DMS153 treated with DMSO at 0.1 percent for 48 hours (cell line): ENCODE results near the gene FOXJ2.
"Not testable (repeated sequence)": the region's sequence is repeated elsewhere in the genome, so short reads cannot be mapped to it uniquely, and the experiment has no call there.

ENCODE experiments used
- DNase-seq: peaks from one replicate; lab custom pipeline; 2025; ENCODE audit not compliant: unreplicated experiment; lab: John Stamatoyannopoulos, UW

Gene FOXJ2

DNA sequence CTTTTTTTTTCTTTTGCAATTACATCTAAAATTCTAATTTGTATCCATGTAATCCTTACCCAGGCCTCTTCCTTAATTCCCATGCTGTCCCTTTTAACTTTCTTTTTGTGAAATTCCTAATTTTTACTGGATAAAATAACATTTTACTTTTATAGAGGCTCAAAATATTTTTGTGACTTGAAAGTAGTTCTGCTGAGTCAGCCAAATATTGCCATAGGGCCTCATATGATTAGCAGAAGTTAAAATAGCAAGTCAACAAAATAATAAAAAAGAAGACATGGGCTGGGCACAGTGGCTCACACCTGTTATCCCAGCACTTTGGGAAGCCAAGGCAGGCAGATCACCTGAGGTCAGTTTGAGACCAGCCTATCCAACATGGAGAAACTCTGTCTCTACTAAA is 31.6 kb downstream of the FOXJ2 start:
- no peak for DNase-seq

DNA sequence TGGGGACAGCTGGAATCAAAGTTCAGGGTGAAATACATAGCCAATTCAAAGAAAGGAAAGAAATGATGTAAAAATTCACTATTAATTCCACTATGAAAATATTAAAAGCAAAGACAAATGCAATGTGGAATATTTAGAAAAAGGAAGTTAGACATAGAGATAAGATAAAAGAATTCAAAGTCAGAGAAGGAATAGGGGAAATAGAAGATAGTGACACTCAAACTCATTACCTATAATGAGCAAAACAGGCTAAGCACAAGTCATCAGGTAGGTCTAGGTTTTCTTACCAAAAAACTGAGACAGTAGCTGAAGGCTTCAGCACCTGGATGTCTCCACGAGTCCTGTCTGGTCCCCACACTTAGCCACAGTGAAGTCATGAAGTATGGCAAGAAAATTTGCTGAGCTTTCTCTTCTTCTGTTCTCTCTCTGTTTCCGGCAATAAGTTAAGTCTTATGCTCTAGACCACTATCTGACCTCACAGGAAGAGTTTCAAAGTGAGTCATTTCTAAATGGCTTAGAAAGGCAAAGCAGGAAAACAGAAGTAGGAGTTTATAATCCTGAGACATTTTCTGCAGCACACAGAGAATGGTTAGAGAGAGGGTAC is 33.6 kb downstream of the FOXJ2 start, which contains the start of gene C3AR1:
Gene C3AR1, minus strand, starts transcription at position 369 of the 604 bp plus-strand sequence. CDS start 6,174 bp downstream, outside the sequence.
- DNase-seq: no peak

DNA sequence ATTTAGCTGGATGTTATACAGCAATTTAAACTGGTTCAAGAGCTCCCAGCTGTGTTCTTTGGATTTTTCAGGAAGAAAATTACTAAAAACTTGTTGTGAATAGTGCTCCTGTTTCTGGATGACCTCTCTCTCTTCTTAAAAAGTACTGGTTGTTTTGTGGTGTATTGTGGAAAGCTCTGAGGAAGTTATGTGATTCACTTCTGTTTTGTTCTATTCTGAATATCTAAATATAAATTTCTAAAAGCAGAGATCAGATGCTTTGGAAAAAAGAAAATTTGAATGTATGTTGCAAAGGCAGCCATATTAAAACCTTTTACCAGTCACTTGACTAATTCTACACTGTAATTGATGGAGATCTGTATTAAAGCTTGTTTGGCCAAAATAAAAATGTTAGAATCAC is 37.1 kb downstream of the FOXJ2 start:
- DNase-seq: no peak

DNA sequence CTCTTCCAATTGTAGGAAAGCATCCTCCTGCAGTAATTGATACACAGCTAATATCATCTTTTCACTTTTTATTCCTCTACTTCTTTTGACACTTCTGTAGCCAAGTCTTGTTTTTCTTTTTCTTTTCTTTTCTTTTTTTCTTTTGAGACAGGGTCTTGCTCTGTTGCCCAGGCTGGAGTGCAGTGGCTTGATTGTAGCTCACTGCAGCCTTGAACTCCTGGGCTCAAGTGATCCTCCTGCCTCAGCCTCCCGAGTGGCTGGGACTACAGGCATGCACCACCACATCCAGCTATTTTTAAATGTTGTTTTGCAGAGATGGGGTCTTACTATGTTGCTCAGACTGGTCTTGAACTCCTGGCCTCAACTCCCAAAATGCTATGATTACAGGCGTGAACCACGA is 39.3 kb downstream of the FOXJ2 start:
- DNase-seq: not testable (repeated sequence)

DNA sequence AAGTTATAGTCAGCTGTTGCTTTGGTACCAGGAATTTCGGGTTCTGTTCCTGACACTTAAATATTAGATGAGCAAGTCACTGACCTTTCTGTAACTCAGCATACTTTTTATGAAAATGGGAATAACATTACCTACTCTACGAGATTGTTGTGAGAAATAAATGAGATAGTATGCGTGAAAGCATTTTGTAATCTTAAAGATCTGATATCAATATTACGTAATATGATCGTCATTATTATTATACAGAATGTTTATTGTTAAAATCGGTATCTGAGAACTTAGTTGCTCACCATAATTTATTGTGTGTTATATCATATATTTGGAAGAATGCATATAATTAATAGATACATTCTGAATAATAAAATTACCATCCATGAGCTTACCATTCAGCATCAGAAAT is 43.4 kb downstream of the FOXJ2 start:
- no peak for DNase-seq

DNA sequence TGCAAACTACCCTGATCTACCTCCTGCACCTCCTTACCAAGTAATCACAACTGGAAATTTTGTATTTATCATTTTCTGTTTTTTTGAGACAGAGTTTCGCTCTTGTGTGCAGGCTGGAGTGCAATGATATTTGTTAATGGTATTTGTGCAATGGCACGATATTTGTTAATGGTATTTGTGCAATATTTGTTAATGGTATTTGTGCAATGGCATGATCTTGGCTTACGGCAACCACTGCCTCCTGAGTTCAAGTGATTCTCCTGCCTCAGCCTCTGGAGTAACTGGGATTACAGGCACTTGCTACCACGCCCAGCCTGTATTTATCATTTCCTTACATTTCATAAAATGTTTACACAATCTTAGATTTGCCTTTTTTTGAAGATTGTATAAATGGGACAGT is 43.9 kb downstream of the FOXJ2 start:
- DNase-seq: no peak

DNA sequence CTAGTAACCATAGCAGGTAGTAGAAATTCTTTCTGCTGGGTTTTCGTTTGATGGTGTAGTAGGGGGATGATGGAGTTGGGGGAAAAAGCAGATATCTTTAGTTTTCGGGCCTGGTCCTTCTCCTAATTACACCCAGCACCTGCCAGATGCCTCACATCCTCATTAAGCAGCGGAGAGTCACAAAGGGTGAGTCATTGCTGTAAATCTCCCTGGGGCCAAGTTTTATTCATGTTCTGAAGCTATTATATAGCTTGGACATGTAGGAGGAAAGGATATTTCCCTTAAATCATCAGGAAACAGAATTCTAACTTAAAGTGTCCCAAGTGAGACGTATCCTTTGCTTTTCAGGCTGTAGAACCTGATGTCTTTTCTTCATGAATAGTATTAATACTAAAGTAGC is 44.7 kb downstream of the FOXJ2 start:
- DNase-seq: no peak

DNA sequence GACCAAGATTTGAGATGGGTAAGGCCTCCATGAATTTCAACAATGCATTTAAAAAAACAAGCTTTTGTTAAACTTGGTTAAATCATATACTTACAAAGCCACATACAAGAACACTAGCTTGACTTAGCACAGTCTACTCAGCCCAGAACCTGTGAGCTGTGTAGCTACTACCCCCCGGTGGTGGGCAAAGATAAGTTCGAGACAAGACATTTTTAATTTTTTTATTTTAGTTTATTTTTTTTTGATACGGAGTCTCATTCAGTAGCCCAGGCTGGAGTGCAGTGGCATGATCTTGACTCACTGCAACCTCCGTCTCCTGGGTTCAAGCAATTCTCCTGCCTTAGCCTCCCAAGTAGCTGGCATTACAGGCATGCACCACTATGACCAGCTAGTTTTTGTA is 45.9 kb downstream of the FOXJ2 start:
- peak; percentile 10 for DNase-seq

DNA sequence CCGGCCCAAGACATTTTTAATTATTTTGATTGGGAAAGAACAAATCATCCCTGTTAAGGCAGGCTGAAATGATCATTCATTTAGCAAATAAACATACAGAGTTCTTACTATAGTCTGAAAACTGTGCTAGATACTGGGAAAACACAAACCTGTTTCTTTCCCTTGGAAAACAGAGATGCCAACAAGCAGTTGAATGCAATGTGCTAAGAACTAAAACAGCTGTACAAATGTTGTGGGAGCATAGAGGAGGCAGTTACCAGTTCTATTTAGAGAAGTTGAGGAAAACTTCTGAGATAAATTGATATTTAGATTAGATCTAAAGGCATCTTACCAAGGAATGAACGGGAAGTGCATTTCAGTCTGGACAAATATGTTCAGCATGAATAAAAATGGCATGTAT is 46.4 kb downstream of the FOXJ2 start:
- no peak for DNase-seq

DNA sequence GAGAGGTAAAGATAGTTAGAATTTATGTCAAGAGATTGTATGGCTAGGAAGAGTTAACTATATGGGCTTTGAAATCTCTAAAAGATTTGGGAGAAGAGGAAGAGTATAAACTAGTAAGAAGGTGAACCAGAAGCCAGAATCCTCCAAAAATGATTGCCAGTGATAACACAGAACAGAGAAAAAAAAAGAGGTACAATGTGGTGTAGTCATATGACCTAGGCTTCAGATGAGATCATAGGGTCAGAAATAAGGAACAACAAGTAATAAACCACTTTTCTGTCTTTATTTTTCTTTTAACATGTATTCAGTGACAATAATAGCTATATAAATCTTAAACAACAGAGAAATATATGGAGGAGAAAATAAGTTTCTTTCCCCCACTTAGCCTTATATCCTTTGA is 47.6 kb downstream of the FOXJ2 start:
- no peak for DNase-seq

DNA sequence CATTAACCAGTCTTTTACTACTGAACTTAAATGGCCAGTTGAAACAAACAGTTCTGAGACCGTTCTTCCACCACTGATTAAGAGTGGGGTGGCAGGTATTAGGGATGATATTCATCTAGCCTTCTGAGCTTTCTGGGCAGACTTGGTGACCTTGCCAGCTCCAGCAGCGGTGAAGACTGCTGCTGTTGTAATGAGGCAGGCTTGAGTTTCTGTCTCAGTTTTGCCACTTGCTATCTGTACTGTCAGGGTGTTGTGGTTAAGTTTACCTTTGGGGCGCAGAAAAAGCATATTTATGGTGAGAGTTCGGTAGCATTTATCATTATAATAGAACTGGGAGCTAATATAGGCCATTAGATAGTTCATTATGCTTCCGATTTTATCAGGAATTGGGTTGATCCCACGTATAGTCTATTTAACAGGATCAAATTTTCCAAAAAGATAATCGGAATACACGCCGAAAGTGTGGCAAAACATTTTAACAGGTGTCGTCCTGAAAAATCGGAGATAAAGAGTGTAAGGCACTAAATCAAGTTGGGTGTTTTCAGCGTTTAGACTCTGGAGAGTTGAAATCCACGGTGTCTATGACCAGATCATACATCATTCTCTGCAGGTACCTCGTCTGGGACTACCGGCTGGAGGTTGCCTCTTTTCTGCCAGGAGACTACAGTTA is 48.9 kb downstream of the FOXJ2 start:
- DNase-seq: no peak

DNA sequence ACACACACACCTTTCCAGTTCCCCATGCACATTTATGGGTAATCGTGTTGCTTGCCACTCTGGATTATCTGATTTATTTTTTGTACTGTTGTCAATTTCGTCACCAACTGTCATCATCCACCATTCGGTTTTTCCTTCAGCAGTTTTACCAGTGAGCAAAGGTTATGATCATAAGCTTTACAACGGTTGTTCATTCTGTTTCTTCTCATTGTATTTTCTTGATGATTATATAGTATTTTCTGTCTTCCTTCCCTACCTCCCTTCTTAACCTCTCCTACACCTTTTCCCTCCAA is 50.2 kb downstream of the FOXJ2 start:
- DNase-seq: no peak

DNA sequence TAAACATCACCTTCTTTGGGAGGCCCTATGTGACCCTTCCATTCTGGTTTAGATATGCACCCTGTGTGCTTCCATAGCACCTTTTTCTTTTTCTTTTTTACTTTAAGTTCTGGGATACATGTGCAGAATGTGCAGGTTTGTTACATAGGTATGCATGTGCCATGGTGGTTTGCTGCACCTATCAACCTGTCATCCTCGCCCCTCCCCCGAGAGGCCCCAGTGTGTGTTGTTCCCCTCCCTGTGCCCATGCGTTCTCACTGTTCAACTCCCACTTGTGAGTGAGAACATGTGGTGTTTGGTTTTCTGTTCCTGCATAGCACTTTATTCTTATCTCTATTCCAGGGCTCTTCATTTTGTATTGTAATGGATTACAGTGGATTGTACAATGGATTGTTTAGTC is 51.8 kb downstream of the FOXJ2 start:
- not testable (repeated sequence) for DNase-seq

DNA sequence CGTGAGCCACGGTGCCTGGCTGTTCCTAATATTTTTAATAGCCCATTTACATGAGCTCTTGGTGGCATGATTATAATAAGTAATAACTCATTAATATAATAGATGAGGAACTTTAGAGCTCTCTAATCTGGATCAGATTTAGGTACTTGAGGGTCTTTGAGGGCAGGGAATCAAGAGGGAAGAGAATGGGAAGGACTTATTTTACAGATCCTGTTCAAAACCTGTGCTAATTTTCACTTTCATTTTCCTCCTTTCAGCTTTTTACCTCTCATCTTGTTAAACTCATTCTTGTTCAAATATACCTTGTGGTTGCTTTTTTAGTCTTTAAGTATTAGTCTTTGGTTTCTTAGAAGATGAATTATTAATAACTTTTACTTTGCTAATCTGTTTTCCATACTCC is 55.1 kb downstream of the FOXJ2 start:
- no peak for DNase-seq

DNA sequence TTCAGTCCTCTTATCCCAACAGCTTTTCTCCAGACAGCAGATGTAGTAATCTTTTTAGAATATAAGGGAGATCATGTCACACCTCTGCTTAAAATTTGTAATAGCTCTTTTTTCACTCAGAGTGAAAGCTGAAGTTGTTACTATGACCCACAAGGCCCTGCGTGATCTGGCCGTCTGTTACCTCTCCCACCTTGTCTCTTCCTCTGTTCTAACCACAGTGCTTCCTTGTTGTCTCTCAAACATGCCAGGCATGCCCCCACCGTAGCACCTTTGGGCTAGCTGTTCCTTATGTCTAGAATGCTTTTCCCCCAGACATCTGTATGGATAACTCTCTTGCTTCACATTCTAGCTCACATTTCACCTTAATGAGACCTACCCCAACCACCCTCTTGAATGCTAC is 56.1 kb downstream of the FOXJ2 start:
- no peak for DNase-seq

DNA sequence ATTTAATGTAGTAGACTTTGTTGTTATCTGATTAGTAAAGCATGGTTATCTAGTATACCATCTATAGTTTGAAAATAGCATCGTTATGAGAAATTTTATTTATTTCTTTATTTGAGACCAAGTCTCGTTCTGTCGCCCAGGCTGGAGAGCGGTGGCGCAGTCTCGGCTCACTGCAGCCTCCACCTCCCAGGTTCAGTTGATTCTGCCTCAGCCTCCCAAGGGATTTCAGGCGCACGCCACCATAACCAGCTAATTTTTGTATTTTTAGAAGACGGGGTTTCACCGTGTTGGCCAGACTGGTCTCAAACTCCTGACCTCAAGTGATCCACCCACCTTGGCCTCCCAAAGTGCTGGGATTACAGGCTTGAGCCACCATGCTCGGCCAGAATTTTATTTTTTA is 56.8 kb downstream of the FOXJ2 start:
- DNase-seq: not testable (repeated sequence)

DNA sequence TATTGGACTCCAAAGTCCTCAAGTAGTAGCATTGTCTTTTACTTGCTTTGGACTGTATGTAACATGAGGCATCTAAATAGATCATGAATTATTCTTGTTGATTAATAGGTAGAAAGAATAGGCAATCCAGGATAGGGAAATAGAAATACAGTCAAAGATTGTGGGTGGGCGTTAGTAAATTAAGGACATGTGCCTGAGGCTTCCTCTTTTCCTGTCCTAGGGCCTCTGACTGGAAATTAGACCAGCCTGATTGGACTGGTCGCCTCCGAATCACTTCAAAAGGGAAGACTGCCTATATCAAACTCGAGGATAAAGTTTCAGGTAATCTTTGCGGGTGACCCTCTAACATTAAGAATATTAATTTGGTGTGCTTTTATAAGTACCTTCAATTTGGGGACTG is 57.2 kb downstream of the FOXJ2 start:
- no peak for DNase-seq

DNA sequence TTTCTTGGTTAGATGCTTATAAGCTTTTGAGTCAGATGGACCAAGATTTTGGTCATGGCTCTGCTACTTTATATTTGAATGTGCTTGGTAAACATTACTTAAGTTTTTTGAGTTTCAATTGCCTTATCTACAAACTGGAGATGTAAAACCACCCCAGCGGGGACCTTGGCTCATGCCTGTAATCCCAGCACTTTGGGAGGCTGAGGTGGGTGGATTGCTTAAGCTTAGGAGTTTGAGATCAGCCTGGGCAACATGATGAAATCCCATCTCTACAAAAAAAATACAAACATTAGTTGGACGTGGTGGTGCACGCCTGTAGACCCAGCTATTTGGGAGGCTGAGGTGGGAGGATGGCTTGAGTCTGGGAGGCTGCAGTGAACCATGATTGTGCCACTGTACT is 60.8 kb downstream of the FOXJ2 start:
- DNase-seq: no peak

DNA sequence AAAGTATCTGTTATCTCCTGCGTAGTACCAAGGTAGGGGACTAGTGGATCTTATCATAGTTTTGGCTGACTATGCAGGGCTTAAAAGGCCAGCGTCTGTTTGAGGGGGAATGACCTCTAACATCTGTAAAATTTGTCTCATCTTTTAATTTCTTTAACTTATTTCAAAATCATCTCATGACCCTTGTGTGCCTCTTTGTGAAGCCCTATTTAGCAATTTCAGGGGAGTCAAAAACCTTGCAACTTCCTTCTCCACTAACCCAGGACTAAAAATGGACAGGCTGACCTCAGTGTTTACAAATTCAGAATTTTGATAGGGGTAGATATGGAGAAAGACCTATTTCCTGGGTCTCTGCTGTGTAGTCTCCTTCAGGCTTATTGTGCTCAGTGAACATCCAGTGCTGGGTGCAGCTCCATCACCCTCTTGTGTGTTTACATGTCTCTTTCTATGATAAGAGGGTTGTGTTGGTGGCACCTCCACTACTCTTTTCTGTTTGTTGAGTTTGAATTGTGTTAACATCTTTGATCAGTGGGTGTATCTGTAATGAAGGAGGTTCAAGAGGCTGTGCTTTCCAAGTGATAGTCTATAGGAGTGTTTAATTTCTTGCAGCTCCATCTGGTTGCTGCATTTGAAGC is 63.9 kb downstream of the FOXJ2 start:
- DNase-seq: no peak

DNA sequence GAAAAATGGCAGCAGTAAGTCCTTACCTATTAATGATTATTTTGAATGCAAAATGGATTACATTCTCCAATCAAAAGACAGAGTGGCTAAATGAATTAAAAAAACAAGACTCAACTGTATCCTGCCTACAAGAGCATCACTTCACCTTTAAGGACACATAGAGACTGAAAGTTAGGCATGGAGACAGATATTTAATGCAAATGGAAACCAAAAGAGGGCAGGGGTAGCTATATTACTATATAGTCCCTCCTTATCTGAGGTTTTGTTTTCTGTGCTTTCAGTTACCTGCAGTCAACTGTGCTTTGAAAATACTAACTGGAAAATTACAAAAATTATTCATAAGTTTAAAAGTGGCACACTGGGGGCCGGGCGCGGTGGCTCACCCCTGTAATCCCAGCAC is 66.7 kb downstream of the FOXJ2 start:
- no peak for DNase-seq
